Measurements from ENCODE around the gene DHX15. TPM values are rescaled to one million over a fixed set of nuclear protein-coding genes. Genes with fewer than 3 reads are reported as not detected.
A peak's percentile ranks its signal among the peaks of the same experiment; 100 is the strongest.

The DHX15 gene
- 95.4 and 102 TPM in 2 replicates for total RNA-seq

- peak; percentile 72 for DNase-seq (ENCODE audit: extremely low read depth, low read depth, low spot score)
These were observed at the start of gene DHX15 for GRCh38 chr4:24584211-24584850. Gene DHX15, minus strand, starts transcription at chr4:24584554. Its CDS starts 161 bp downstream, at chr4:24584393.

GRCh38 chr4:24632011-24632410 lies 47.7 kb upstream of the DHX15 start:
- no peak for DNase-seq (ENCODE audit: extremely low read depth, low read depth, low spot score)

GRCh38 chr4:24630937-24631336 lies 46.6 kb upstream of the DHX15 start:
- peak; percentile 22 for DNase-seq (ENCODE audit: extremely low read depth, low read depth, low spot score)

GRCh38 chr4:24625091-24625490 lies 40.7 kb upstream of the DHX15 start:
- no peak for DNase-seq (ENCODE audit: extremely low read depth, low read depth, low spot score)

GRCh38 chr4:24624381-24624780 lies 40.0 kb upstream of the DHX15 start:
- DNase-seq (ENCODE audit: extremely low read depth, low read depth, low spot score), result no peak

DNA sequence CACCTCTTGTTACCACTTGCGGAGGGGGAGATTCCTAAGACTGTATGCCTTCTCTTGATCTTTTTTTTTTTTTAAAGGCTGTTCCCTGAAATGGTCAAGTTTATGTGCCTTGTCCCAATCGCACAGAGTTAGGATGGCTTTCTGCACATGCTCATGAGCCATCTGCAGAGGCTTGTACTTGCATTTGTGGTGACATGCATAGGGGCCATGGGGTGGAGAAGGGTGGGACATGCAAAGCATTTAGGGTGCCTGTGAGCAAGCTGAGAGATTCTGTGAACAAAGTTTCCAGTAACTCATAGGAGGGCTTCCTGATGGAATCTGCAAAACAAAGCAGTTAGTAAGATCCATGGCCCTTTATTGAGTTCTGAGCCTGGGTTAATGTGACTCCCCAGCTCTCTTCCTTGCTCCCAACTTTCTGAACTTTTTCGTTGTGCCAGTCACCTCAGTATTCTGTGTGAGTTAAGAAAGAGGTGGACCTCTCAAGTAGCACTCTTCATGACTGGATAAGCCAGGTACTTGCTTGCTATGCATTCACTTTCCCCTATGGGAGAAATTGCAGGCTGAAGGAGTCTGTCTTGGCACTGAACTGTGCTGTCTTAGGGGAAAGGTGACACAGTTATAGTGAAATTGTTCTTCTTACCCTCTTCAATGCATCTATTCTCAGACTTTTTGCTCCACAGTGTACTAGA lies 37.9 kb upstream of the DHX15 start:
- DNase-seq (ENCODE audit: extremely low read depth, low read depth, low spot score), result no peak

DNA sequence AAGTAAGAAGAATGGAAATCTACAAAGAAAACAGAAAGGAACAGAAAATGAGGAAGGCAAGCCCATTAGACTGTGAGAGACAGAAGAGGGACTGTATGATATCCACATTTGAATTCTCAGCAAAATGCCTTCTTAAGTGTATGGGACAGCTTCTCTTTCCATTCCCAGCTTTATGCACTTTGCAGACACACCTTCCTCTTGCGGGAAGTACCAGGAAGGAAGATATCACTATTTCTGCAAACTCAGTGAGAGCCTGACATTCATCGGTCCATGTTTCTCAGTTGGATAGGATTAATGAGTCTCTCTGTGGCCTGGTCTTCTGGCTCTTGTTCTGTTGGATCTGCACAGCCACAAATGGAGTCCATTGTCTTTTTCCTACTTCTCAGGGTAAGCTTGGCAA lies 31.6 kb upstream of the DHX15 start:
- no peak for DNase-seq (ENCODE audit: extremely low read depth, low read depth, low spot score)

DNA sequence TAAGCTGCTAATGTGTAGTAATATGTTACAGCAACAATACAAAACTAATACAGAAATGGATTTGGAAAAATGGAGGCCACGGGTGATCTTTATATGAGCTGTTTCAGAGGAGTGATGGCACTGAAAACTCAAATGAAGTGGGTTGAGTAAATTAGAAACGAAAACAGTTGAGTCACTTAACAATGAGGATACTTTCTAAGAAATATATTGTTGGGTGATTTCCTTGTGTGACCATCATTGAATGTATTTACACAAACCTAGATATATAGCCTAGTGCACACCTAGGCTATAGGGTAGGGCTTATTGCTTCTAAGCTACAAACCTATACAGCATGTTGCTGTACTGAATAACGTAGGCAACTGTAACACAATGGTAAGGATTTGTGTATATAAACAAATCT lies 30.5 kb upstream of the DHX15 start:
- no peak for DNase-seq (ENCODE audit: extremely low read depth, low read depth, low spot score)

DNA sequence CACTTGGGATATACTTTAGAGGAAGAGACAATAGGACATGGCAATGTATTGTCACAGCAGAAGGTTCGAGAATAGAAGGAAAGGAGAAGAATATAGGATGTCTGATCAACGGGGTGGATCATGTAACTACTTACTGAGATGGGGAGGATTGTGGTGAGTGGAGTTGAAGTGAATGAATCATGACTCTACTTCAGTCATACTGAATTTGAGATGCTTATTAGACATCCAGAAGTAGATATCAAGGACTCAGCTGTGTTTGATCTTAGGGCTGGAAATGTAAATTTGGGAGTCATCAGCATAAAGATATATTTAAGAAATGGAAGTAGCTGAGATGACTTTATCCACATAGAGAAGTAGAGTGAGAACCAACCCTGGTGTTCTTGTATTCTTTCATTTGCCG lies 29.1 kb upstream of the DHX15 start:
- DNase-seq (ENCODE audit: extremely low read depth, low read depth, low spot score), result no peak

DNA sequence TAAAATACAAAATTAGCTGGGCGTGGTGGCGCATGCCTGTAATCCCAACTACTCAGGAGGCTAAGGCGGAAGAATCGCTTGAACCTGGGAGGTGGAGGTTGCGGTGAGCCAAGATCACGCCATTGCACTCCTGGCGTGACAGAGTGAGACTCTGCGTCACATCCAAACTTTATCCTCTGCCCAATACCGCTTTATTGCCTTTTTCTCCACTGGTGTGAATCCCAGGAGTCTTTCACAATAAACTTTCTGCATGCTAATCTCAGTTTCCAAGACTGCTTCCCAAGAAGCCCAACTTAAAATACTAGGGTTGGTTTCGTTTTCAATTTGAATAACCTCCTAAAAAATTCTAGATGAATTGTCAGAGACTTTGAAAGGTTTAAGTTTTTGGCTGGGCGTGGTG lies 27.2 kb upstream of the DHX15 start:
- DNase-seq (ENCODE audit: extremely low read depth, low read depth, low spot score), result no peak

DNA sequence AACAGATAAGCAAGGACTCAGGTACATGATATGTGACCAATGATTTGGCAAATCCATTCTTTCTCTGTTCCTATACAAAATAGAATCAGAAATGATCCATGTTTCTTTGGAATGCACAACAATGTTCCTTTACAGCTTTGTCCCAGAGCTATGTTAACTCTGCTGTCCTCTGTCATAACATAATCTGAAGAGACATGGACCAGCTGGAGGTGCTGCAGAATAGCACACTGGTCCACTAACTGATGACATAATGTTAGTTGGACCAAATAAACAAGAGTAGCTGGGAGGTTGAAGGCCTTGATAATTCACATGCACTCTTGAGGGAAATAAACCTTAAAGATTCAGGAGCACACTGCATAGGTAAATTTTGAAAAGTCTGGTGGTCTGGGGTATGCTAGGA lies 23.0 kb upstream of the DHX15 start:
- no peak for DNase-seq (ENCODE audit: extremely low read depth, low read depth, low spot score)

GRCh38 chr4:24605216-24605615 lies 20.9 kb upstream of the DHX15 start:
- no peak for DNase-seq (ENCODE audit: extremely low read depth, low read depth, low spot score)

DNA sequence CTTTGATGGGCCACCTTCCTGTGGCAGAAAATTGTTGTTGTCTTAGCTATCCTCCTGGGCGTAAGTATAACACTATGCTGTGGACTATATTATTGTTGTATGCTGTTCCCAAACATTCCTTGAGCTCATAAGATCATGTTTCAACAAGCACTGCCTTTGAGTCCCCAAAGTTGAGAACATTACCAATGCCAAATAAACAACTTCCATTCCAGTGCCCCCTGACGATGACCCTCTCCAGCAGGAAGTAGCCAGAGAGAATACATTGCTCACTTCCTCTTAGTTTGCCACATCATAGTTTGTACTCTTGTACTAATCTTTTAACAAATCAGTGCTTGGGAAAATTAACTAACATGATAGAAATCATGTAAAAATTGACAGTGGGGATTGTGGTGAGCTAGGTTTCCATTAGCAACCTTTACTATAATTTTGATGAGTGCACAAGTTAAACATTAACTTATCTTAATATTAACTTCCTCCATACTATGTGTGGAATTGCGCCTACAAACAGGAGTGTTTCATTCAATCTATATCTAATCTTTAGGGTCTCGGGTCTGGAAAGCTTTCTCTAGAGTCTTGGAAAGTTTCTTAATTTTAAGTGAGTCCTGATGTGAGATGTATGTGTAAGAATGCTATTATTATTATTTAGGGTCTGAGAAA lies 20.3 kb upstream of the DHX15 start:
- no peak for DNase-seq (ENCODE audit: extremely low read depth, low read depth, low spot score)

DNA sequence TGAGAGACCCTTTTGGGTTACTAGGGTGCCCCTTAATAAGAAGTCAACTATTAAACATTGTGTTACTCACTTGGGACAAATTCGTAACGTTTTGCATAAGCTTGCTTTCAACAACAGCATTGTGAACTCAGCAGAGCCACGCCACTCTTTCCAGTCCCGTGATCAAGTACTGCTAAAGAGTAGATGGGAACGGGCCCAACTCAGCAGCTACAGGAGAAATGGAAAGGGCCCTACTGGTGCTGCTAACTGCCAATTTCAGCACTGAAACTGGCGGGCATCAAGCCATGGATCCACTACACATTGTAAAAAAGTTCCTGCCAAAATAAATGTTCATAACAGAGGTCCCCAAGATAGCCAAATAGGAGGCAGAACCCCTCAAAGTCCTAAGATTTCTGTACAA lies 19.0 kb upstream of the DHX15 start:
- DNase-seq (ENCODE audit: extremely low read depth, low read depth, low spot score), result no peak

- no peak for DNase-seq (ENCODE audit: extremely low read depth, low read depth, low spot score)
These were observed 16.8 kb upstream of the DHX15 start for GRCh38 chr4:24601121-24601520.

DNA sequence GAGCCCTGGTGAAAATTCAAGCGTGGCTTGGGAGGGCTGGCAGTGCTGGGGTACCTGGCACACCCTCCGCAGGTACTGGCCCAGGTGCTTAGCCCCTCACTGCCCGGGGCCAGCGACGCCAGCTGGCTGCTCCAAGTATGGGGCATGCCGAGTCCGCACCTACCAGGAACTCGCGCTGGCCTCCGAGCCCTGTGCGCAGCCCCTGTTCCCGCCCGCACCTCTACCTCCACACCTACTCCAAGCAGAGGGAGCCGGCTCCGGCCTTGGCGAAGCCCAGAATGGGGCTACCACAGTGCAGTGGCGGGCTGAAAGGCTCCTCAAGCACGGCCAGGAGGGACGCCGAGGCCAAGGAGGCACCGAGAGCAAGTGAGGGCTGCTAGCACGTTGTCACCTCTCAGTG lies 14.9 kb upstream of the DHX15 start:
- no peak for DNase-seq (ENCODE audit: extremely low read depth, low read depth, low spot score)

- no peak for DNase-seq (ENCODE audit: extremely low read depth, low read depth, low spot score)
These were observed 13.7 kb upstream of the DHX15 start for GRCh38 chr4:24598025-24598424.

GRCh38 chr4:24595659-24596058 lies 11.3 kb upstream of the DHX15 start:
- no peak for DNase-seq (ENCODE audit: extremely low read depth, low read depth, low spot score)

DNA sequence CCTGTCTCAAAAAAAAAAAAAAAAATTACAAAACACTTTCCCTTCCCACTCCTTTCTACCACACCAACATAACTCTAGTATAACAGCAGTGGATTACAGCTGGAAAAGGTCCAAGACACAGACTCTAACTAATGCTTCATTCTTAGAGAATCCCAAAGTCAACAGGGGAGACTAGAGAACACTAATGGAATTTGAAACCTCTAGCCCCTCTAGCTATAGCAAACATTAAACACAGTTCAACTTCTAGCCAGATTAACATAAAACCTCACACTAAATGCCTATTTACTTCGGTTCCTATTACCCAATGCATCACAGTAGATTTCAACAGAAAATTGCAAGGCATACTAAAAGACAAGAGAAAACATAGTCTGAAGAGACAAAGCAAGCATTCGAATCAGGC lies 10.5 kb upstream of the DHX15 start:
- DNase-seq (ENCODE audit: extremely low read depth, low read depth, low spot score), result no peak

- no peak for DNase-seq (ENCODE audit: extremely low read depth, low read depth, low spot score)
These were observed 5.1 kb upstream of the DHX15 start for GRCh38 chr4:24589448-24589847.

DNA sequence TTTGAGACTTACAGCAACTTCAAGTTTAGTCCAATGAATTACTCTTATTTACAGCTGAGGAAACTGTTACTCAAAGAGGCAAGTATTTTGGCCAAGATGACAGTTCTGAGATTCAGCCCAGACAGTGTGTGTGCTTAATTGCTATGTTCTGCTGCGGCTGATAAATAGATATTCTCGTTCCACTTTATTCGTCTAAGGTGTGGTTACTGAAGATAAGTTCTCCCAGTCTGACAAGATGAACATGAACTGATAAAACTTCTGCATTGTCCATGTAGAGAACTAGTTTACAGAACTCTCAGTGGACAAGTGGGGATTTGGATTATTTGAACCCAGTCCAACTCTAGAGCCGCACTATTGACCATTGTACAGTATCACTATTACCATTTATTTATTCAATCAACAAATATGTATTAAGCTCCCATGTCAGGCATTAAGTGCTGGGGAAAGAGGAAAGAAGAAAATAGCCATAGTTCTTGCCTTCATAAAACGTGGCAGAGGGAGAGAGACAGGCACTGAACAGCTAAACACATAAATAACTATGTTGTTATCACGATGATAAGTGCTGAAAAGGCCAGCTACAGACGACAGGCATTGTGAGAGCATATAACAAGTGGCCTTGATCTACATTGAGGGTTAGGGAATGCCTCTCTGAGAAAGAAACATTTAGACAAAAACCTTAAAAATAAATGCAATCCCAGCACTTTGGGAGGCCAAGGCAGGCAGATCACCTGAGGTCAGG lies 4.0 kb upstream of the DHX15 start:
- no peak for DNase-seq (ENCODE audit: extremely low read depth, low read depth, low spot score)
